Measurements from ENCODE around the gene RYR3.

The RYR3 gene

DNA sequence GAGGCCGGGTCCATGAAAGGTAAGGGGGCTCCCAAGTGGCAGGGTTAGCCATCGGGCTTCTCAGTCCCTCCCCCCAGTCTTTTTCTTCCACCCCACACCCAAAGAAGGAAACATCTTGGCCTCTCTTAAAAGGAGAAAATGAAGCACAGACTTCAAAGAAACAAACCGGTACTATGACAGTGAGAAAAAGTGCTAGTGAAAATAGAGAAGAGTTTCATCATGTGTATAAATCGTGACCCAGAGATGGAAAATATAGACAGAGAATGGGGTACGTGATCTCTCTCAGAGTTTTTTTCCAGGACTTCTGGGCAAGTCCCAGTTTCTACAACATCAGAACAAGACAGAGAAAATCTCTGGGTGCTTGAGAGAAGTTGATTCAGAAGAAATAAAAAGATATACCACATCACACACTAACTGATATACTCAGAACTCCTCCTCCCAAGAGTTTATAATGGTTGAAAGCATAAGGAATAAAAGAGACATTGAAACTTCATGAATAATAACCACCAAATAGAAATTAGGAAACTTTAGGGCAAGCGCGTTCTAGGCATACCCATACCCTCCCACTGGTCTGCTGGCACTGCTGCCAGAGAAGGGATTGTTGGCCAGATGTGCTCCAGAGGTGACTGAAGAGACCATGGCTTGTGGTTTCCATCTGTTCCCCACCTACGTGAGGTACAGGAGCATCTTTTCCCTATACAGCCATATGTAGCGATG is 338.6 kb downstream of the RYR3 start:
- DNase-seq (ENCODE audit: low spot score) = no peak

DNA sequence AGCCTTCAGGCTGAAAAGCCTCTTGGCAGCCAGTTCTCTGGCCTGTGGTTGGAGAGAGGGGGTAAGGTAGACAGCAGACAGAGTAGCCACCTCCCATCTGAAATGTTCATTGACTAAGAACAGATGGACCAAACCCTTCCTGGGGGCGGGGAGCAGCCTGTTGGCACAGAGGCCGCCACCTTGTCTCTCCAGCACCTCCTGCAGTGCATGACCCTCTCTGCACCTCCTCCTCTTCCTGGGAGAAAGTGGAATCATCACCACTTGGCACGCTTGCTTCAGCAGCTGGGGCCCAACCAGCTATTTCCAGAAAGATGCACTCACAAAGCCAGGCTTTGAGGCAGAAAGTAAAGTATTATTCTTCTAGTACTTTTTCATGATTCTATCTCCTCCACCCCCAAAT is 344.1 kb downstream of the RYR3 start:
- no peak for DNase-seq (ENCODE audit: low spot score)

DNA sequence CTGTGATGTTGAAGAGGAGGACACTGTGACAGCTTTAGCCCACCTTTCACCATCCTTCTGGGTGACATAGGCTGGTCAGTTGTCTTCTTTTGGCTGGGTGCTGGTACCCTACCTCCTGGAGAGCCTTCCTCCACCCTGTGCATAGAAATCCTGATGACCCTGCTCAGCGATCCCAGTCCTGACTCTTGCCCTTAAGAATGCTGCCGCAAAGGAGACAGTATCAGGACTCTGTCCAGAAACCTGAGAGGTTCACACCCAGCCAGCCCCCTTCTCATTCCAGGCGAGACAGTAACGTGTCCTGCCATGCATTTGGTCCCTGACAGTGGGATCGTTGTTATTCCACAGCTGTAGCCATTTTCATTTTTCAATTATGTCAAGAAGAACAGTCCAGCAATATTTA is 344.7 kb downstream of the RYR3 start:
- no peak for DNase-seq (ENCODE audit: low spot score)

DNA sequence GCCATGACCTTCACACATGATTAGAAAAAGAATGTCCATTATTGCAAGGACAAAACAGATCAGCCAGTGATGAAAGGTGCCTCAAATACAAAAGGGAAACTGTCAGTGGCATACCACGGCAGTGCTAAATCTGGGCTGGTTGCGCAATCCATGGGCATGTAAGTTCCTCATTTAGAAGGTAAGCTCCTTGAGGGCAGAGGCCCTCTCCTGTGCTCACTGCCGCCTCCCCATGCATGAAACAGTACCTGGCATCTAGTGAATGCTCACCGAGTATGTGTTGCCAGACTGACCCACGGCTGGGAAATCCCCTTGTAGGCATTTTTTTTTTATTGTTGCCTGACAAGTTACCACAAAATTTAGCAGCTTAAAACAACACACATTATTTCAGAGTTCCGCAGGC is 345.4 kb downstream of the RYR3 start:
- no peak for DNase-seq (ENCODE audit: low spot score)

DNA sequence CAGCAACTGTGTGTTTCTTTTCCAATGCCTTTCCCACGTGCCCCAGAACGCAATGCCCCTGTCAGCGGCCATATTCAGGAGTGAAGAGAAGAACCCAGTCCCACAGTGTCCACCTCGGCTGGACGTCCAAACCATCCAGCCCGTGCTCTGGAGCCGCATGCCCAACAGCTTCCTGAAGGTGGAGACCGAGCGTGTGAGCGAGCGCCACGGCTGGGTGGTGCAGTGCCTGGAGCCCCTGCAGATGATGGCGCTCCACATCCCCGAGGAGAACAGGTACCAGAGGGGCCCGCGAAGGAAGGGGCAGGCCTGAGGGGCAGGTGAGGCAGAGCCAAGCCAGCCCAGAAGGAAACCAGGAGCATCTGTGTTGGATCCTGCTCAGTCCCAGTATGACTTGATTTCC is 349.4 kb downstream of the RYR3 start:
- no peak for DNase-seq (ENCODE audit: low spot score)

DNA sequence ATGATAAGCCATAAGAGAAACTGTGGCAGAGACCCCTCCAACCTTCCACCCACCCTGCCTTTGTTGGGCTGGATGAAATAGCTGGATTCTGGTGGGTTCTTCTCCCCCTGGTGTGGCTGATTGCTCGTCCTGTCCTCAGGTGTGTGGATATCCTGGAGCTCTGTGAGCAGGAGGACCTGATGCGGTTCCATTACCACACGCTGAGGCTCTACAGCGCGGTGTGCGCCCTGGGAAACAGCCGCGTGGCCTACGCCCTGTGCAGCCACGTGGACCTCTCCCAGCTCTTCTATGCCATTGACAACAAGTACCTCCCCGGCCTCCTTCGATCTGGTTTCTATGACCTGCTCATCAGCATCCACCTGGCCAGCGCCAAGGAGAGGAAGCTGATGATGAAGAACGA is 351.2 kb downstream of the RYR3 start:
- no peak for DNase-seq (ENCODE audit: low spot score)

DNA sequence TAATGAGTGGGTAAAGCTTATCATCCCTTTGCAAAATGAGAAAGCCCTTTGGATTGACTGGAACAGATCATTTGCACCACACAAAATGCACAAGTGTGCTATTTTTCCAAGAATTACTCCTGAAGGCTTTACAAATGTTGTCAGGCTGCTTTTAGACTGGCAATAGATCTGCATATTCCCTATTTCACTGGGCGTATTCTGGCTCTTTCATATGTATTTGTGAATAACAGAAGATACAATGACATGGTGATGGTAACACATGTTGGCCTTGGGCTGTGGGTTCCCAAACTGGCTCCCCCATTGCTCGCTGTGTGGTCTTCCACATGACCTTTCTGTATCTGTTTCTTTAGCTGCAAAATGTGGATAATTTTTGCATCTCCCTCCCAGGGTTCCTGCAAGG is 354.2 kb downstream of the RYR3 start:
- no peak for DNase-seq (ENCODE audit: low spot score)

DNA sequence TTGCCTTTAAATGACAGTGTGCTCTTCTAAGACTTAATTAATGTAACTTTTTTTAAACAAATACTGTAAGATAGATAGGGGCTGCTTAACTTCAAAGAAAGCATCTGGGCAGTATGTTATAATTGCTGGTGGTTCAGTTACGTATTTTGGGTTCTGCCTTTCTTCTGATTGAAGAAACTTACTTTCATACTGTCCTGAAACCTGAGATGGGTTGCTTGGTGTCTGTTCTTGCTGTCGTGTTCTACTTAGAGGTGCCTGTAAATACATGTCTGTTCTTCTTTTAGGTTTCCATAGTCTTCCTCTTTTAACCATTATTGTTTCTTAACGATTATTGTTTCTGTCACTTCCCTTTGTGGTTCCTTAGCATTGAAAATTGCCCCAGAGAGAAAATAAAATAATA is 359.8 kb downstream of the RYR3 start:
- no peak for DNase-seq (ENCODE audit: low spot score)

DNA sequence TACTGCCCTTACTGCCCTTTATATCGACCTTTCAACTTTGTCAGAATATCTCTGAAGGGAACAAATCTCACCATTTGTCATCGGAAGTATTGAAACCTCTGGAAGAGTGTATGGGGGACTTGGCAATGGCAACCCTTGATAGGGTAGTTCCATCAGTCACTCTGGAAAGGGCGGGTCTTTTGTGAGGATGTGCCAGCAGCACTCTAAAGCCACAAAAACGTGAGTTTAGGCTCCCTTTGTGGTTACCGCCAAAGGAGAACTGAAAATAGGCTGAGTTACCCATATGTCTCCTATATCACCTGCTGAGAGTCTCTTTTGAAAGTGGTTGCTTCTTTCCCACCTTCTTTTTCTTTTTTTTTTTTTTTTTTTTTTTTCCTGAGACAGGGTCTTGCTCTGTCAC is 360.7 kb downstream of the RYR3 start:
- no peak for DNase-seq (ENCODE audit: low spot score)

DNA sequence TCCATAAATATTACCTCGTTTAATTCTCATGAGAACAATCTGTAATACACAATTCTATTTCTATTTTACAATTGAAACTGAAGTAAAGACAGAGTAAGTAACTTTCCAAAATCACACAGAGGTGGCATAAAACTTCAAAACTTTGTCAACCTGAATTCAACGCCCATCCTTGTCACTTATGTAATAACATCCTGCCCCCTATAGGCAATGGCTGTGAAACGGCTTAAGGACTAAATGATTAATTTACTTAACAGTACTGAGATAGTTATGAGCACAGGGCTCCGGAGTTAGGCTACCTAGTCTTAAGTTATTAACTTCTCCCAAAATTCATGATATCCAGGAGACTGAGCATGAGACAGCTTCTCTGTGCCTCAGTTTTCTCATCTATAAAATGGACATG is 364.5 kb downstream of the RYR3 start:
- no peak for DNase-seq (ENCODE audit: low spot score)

DNA sequence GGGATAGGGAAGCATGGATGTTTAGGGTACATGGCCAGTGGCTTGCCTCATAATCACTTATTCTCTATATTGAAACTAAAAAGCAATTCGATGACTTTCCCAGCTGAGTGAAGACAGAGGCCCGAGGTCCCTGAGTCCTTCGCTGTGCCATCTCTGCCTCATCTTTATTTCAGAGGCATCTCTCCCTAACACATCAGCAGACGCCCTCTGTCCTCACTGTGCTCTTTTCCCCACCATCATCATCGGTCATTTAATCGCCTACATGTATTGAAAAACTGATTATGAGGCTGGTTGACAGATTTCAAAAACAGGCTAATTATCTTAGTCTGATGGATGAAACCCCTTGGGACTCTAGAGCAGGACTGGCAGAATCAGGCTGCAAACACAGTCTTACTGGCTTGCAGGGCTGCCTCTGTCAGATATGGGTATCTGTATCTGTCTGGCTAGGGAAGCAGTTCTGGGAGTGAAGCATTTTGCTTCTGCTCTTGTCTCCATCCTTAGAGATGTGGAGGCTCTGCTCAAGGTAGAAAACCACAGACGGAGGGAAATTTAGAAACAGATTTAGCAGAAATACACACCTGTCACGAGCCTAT is 366.6 kb downstream of the RYR3 start:
- DNase-seq (ENCODE audit: low spot score) = no peak

DNA sequence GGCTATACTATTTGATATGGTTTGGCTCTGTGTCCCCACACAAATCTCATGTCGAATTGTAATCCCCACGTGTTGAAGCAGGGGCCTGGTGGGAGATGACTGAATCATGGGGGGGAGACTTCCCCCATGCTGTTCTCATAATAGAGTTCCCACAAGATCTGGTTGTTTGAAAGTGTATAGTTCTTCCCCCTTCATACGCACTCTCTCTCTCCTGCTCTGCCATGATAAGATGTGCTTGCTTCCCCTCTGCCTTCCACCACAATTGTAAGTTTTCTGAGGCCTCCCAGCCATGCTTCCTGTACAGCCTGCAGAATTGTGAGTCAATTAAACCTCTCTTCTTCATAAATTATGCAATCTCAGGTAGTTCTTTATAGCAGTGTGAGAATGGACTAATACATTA is 367.4 kb downstream of the RYR3 start:
- no peak for DNase-seq (ENCODE audit: low spot score)

DNA sequence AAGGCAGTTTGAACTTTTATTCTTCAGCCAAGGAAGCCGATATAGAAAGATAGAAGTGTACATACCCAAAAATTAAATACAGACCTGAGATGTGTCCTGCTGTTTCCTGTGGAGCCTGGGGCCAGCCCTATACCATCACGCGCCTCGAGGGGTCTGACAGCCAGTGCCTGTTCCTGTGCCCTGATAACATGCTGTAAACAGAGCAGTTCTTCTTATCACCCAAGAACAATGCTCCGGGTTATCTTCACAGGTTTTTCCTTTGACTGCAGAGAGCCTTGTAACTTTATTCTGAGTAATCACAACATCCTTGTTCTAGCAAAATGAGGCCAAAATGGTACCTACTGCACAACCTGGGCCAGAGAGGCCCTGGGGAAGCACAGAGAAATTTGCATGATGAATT is 367.8 kb downstream of the RYR3 start:
- DNase-seq (ENCODE audit: low spot score) = no peak

DNA sequence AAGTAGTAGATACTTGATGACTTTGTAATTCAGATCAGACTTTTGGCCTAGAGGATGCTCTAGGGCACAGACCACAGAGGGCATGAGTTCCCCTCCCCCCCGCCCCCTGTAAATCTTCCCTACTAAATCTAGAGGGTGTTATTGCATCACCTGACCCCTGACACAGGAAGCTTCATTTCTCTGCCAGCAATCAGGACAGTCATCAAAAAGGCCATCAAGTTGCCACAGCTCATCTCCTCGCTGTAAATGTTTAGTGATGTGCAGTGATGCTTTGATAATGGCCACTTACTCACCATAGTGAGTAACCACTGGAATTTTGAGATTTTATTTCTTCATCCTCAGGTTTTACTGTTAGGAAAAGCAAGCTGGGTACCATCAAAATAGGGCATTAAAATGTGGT is 368.3 kb downstream of the RYR3 start:
- no peak for DNase-seq (ENCODE audit: low spot score)

DNA sequence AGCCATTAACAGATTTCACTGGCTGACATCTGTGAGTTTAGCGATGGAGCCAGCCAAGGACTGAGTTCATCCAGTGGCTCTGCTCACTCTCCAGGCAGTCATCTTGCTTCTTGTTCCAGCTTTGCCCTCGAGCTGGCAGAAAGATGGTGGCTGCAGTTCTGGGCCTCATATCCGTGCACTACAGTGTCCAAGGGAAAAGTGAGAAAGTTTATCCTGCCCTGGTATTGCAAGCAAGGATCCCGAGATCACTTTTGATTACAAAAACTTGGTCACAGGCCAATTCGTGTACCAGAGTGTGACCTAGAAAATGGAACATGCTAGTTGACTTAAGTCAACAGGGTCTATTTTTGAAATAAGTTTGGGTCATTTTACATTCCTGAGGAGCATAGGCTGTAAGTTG is 369.6 kb downstream of the RYR3 start:
- no peak for DNase-seq (ENCODE audit: low spot score)

DNA sequence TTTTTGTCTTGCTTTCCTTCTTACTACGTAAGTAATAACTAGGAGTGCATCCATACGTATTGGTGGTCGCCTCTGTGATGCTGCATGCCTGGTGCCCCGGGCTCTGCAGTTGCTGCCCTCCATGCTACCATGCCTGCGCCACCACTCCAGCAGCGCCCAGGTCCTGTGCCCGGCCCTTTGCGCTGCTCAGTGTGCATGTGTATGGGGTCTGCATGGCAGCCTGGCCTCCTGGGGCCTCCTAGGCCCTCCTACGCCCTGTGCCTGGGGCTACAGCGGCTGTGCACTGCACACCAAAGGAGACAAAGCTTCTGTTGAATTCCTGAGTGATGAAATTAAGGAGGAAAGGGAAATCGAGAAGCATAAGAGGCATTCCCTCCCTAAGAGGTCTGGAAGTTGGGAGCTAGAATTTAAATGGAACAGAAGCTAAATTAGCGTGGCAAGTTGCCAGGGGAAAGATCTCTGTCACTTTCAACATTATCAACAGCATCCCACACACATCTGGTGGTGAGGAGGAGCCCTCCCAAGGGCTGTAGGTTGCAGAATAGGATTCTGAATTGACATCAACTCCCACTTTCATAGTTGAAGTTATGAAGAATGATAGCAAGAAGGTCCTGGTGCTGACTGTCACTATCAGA is 382.5 kb downstream of the RYR3 start:
- no peak for DNase-seq (ENCODE audit: low spot score)

DNA sequence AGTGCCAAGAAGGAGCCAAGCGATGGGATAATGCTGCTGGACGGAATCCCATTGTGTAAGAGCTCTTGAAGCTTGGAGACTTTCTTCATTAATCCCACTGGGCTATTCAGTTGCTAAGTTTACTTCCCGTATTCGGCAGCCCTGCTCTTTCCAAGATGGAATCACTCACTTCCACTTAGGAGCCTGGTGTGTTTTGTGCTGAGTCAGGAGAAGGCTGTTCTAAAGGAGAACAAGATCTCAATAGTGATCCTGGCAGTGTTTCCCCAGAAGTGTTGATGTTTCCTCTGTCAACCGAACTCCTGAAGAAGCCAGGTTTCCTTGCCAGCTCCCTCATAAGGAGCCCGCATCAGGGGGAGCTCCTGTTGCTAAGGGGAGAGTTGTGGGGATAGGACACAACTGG is 387.4 kb downstream of the RYR3 start:
- no peak for DNase-seq (ENCODE audit: low spot score)

DNA sequence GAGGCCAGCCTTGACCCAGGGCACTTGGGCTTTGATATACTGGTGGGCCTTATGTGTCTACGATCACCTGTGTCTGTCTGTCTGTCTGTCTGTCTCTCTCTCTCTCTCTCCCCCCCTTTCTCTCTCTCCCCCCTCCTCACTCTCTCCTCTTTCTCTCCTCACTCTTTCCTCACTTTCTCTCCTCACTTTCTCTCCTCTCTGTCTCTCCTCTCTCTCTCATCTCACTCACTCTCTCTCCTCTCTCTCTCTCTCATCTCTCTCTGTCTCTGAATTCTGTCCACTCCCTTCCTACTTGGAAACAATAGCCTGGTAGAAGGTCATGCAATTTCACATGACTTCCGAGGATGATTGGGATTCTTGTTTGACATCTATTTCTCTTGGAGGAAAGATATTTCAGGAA is 388.4 kb downstream of the RYR3 start:
- DNase-seq (ENCODE audit: low spot score) = no peak

DNA sequence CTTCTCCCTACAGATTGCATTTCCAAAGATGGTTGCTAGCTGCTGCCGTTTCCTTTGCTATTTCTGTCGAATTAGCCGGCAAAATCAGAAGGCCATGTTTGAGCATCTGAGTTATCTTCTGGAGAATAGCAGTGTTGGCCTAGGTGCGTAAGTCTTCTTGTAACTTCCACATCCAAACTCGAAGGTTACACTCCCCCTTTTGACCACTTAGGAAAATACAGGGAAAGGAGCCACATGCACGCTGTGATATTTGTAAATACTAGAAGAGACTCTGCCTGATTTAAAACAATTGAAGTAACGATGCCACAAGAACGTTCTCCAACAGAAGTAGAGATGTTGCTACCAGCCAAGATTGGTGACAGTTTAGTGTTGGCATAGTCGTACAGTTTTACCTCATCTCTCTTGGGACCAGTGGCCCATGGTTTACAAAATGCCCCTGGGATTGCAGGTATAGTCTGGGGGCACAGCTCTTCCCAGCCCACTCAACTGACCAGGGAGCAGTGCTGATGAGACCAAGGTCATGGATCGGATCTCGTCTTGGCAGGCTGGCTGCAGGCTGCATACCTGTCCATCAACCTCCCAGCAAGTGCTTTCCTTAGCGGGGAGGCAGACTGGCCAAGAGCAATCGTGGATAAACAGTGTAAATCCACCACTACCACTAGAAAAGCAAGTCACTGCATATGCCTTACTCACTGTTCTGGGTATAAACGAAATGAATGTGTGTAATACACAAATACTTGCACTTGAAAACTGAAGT is 389.1 kb downstream of the RYR3 start:
- DNase-seq (ENCODE audit: low spot score) = no peak

DNA sequence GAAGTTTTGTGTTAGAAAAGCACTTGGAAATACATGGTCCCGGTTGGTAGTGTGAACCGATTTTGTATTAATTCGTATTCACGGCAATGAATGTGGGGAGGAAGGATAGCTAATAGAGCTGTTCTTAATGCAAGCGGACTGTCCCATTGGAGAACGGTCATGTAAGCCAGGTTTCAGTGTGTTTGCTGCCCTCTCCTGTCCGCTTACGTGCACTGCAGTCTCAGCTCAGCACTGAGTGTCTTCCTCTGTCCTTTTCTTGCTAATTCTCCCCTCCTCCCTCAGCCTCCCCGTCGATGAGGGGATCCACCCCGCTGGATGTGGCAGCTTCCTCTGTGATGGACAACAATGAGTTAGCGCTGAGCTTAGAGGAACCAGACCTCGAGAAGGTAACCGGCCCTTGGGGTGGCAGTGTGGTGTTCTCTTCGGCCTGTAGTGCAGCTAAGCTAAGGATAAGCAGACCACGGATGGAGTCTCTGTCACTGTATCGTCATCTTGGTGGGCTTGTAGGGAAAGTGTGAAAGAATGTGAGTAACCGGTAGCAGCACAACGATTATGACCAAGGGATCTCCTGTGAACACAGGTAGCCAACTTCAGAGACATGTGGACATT is 390.0 kb downstream of the RYR3 start:
- DNase-seq (ENCODE audit: low spot score) = peak; percentile 43

DNA sequence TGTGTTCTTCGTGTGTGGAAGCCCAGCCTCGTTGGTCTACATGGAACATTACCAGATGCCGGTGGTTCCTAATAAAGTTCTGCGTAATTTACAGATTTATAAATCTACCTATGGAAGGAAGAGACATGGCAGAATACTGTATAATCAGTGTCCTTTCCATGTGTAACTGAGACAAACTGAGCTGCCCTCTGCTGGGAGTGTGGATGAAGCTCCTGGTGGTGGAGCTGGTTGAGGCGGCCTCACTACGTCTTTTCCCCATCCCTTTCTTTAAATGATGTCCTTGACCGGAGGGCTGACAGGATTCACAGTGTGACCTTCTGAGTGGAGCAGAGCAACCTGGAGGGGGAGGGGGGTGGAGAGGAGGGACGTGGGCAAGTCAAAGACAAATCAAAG is 390.5 kb downstream of the RYR3 start:
- DNase-seq (ENCODE audit: low spot score) = no peak

DNA sequence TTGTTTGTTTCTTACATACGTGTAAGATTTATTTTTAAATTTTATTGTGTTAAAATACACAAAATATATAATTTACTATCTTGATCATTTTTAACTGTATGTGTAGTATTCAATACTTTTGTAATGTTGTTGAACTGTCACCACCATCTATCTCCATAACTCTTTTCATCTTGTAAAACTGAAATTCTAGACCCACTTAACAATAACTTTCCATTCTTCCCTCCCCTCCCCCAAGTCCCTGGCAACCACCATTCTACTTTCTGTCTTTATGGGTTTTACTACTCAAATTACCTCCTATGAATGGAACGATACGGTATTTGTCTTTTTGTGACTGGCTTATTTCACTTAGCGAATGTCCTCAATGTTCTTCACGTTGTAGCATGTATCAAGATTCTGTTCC is 395.4 kb downstream of the RYR3 start:
- DNase-seq (ENCODE audit: low spot score) = no peak

DNA sequence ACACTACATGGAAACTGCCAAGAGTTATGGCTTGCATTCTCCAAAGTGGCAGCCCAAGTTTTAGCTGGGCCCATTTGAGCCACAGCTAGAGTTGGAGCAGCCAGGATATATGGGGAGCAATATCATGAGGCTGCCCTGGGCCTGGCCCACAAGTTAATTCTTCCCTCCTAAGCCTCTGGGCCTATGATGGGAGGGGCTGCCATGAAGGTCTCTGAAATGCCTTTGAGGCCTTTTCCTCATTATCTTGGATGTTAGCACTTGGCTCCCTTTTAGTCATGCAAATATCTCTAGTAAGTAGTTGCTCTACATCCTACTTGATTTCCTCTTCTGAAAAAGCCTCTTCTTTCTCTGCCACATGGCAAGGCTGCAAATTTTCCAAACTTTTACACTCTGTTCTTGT is 400.0 kb downstream of the RYR3 start:
- DNase-seq (ENCODE audit: low spot score) = no peak
